ENCODE measurements around the gene ST6GALNAC4. TPM values are rescaled to one million over a fixed set of nuclear protein-coding genes. Genes with fewer than 3 reads are reported as not detected.

Gene ST6GALNAC4
- total RNA-seq, 1 experiment from 2014 or later = 13.2 TPM

GRCh38 chr9:127874301-127875221 is 42.3 kb downstream of the ST6GALNAC4 start:
- peaks cover 7% of the 10 kb centered on the region for H3K36me3 Mint-ChIP-seq (ENCODE audit: insufficient read depth, unreplicated experiment)
- H3K27ac Mint-ChIP-seq (ENCODE audit: unreplicated experiment) = no peak overlapping the region
- peaks cover 4% of the 10 kb centered on the region for H3K4me1 Mint-ChIP-seq (ENCODE audit: low read depth, unreplicated experiment)
- no peak overlapping the region for H3K4me3 Mint-ChIP-seq (ENCODE audit: unreplicated experiment)
- DNase-seq = no peak
- intact Hi-C loops (cut with micrococcal nuclease; ENCODE audit: unreplicated experiment) = loop anchor here (5.0 kb wide), 1 partner anchor 43 kb away; the partner anchor contains the start of gene ST6GALNAC4
- ChIA-PET CTCF (no interaction called here), POLR2A (no interaction called here)
- no peaks in the 10 kb centered on the region for H3K9me3 Mint-ChIP-seq (ENCODE audit: unreplicated experiment)
- no peaks in the 10 kb centered on the region for H3K27me3 ChIP-seq (replicated peaks; ENCODE audit: control insufficient read depth, insufficient read depth, low read length)
- no peak overlapping the region for H3K4me3 ChIP-seq (ENCODE audit: low read depth, low read length)
- H3K27me3 Mint-ChIP-seq (ENCODE audit: insufficient read depth, unreplicated experiment) = no peaks in the 10 kb centered on the region
- H3K36me3 ChIP-seq (ENCODE audit: control insufficient read depth, insufficient read depth, low read length) = no peaks in the 10 kb centered on the region
- BruUV-seq (replicated peaks) = no TSS peak
- no peaks in the 10 kb centered on the region for H3K9me3 ChIP-seq
- H3K4me1 ChIP-seq = peaks cover 10% of the 10 kb centered on the region; the same call in 1 of the 2 replicates
- no peak for TF ChIP-seq CTCF (IDR thresholded peaks at IDR 0.05; ENCODE audit: insufficient read depth in 1 of 2, low read depth in 1 of 2, low read length in 1 of 2, severe bottlenecking in 1 of 2, unreplicated experiment in 1 of 2)

GRCh38 chr9:127873886-127874285 is 43.0 kb downstream of the ST6GALNAC4 start:
- intact Hi-C loops (cut with micrococcal nuclease; ENCODE audit: unreplicated experiment) = loop anchor here (5.0 kb wide), 1 partner anchor 43 kb away; the partner anchor contains the start of gene ST6GALNAC4
- POLR2A ChIA-PET = no interaction called here
- CTCF ChIA-PET = no interaction called here

More at GRCh38 chr9:127873886-127874285, 43.0 kb downstream of the ST6GALNAC4 start:
- Mint-ChIP-seq H3K27me3 (ENCODE audit: insufficient read depth, unreplicated experiment) (no peaks in the 10 kb centered on the region), H3K4me3 (ENCODE audit: unreplicated experiment) (no peak overlapping the region), H3K4me1 (ENCODE audit: low read depth, unreplicated experiment) (peaks cover 4% of the 10 kb centered on the region), H3K9me3 (ENCODE audit: unreplicated experiment) (no peaks in the 10 kb centered on the region), H3K27ac (ENCODE audit: unreplicated experiment) (no peak overlapping the region), H3K36me3 (ENCODE audit: insufficient read depth, unreplicated experiment) (peaks cover 7% of the 10 kb centered on the region)
- no peaks in the 10 kb centered on the region for H3K9me3 ChIP-seq
- no TSS peak for BruUV-seq (replicated peaks)
- H3K4me1 ChIP-seq = peaks cover 10% of the 10 kb centered on the region; the same call in 1 of the 2 replicates
- no peak overlapping the region for H3K4me3 ChIP-seq (ENCODE audit: low read depth, low read length)
- no peak for DNase-seq
- no peaks in the 10 kb centered on the region for H3K27me3 ChIP-seq (replicated peaks; ENCODE audit: control insufficient read depth, insufficient read depth, low read length)
- TF ChIP-seq CTCF (IDR thresholded peaks at IDR 0.05; ENCODE audit: insufficient read depth in 1 of 2, low read depth in 1 of 2, low read length in 1 of 2, severe bottlenecking in 1 of 2, unreplicated experiment in 1 of 2) = no peak
- H3K36me3 ChIP-seq (ENCODE audit: control insufficient read depth, insufficient read depth, low read length) = no peaks in the 10 kb centered on the region

Data from Caco-2 (cell line).